NB4 (cell line): ENCODE data around the gene GSK3B.
"Not testable (repeated sequence)": the region's sequence is repeated elsewhere in the genome, so short reads cannot be mapped to it uniquely, and the experiment has no call there.

Experiments
- DNase-seq: peaks from one replicate; pipeline ENCODE4 v3.0.0; 2010; ENCODE audit warnings: low read depth
- H3K4me3 ChIP-seq: one replicate; pipeline ENCODE4 v1.5.1; 2011; ENCODE audit warnings: mild to moderate bottlenecking, low read depth, low read length, moderate library complexity
- CTCF ChIP-seq: IDR thresholded peaks from one replicate; pipeline ENCODE4 v1.5.1; 2012; ENCODE audit warnings: low read depth, low read length
- MAX ChIP-seq: IDR thresholded peaks from 2 replicates; pipeline ENCODE4 v1.6.1; 2011; ENCODE audit warnings: low read depth, low read length
- MYC ChIP-seq: IDR thresholded peaks from 2 replicates; pipeline ENCODE4 v1.6.1; 2011; ENCODE audit warnings: low read depth, low read length
- POLR2A ChIP-seq: IDR thresholded peaks from 2 replicates; pipeline ENCODE4 v1.6.1; 2011; ENCODE audit warnings: mild to moderate bottlenecking; ENCODE audit not compliant: insufficient read length; ENCODE audit errors: extremely low read depth

The GSK3B gene

GRCh38 chr3:120018299-120018698 is 75.9 kb downstream of the GSK3B start:
- no peak overlapping the region for H3K4me3 ChIP-seq
- no peak for TF ChIP-seq MYC
- TF ChIP-seq POLR2A, result no peak
- TF ChIP-seq MAX, result no peak
- no peak for TF ChIP-seq CTCF
- DNase-seq, result no peak

GRCh38 chr3:120017692-120018091 is 76.6 kb downstream of the GSK3B start:
- TF ChIP-seq MAX (no peak), CTCF (no peak), MYC (no peak), POLR2A (no peak)
- no peak overlapping the region for H3K4me3 ChIP-seq
- DNase-seq, result no peak

- no peak for DNase-seq
Observed at GRCh38 chr3:120013481-120013880, 80.8 kb downstream of the GSK3B start.

GRCh38 chr3:120005741-120006140 is 88.5 kb downstream of the GSK3B start:
- DNase-seq, H3K4me3 ChIP-seq: not testable (repeated sequence)

More at GRCh38 chr3:120013481-120013880, 80.8 kb downstream of the GSK3B start:
- no peak for TF ChIP-seq CTCF
- no peak for TF ChIP-seq MAX
- no peak for TF ChIP-seq POLR2A
- TF ChIP-seq MYC, result no peak
- H3K4me3 ChIP-seq, result no peak overlapping the region

- not testable (repeated sequence) for H3K4me3 ChIP-seq
- DNase-seq, result peak; percentile 22
Observed at GRCh38 chr3:120004008-120004498, 90.2 kb downstream of the GSK3B start.

- DNase-seq, result no peak
- no peak for TF ChIP-seq MAX
- no peak overlapping the region for H3K4me3 ChIP-seq
Observed at GRCh38 chr3:119998166-119998565, 96.1 kb downstream of the GSK3B start.

- no peak overlapping the region for H3K4me3 ChIP-seq
- TF ChIP-seq CTCF, result no peak
- no peak for TF ChIP-seq POLR2A
- no peak for TF ChIP-seq MYC
- TF ChIP-seq MAX, result no peak
- no peak for DNase-seq
Observed at GRCh38 chr3:119990888-119991287, 103.4 kb downstream of the GSK3B start.
